ENCODE results near the gene CACNA1H. TPM values are rescaled to one million over a fixed set of nuclear protein-coding genes. Genes with fewer than 3 reads are reported as not detected.

CACNA1H gene
- total RNA-seq, 2 experiments from 2014 or later, result 2.0 to 2.9 TPM

GRCh38 chr16:1126586-1126985, 26.3 kb upstream of the CACNA1H start:
- POLR2A ChIA-PET, result no interaction called here
- ATAC-seq (ENCODE audit: low read depth) (no peak), DNase-seq (no peak)
- H3K4me1 Mint-ChIP-seq, result no peaks in the 10 kb centered on the region
- no peak overlapping the region for H3K4me3 Mint-ChIP-seq
- no peak overlapping the region for H3K27ac Mint-ChIP-seq
- H3K9me3 Mint-ChIP-seq, result no peaks in the 10 kb centered on the region
- H3K27me3 Mint-ChIP-seq, result no peaks in the 10 kb centered on the region
- H3K36me3 Mint-ChIP-seq, result no peaks in the 10 kb centered on the region

- DNase-seq, result no peak
- no peak overlapping the region for H3K27ac Mint-ChIP-seq
Measured at GRCh38 chr16:1127101-1127500, 25.8 kb upstream of the CACNA1H start.

GRCh38 chr16:1127971-1128715, 24.8 kb upstream of the CACNA1H start:
- Mint-ChIP-seq H3K4me3 (no peak overlapping the region), H3K9me3 (no peaks in the 10 kb centered on the region), H3K36me3 (no peaks in the 10 kb centered on the region), H3K4me1 (no peaks in the 10 kb centered on the region), H3K27me3 (no peaks in the 10 kb centered on the region), H3K27ac (no peak overlapping the region)
- POLR2A ChIA-PET, result no interaction called here
- no peak for DNase-seq
- no peak for ATAC-seq (ENCODE audit: low read depth)

More at GRCh38 chr16:1127101-1127500, 25.8 kb upstream of the CACNA1H start:
- Mint-ChIP-seq H3K27me3 (no peaks in the 10 kb centered on the region), H3K36me3 (no peaks in the 10 kb centered on the region), H3K4me1 (no peaks in the 10 kb centered on the region), H3K4me3 (no peak overlapping the region), H3K9me3 (no peaks in the 10 kb centered on the region)
- POLR2A ChIA-PET, result no interaction called here
- no peak for ATAC-seq (ENCODE audit: low read depth)

- POLR2A ChIA-PET, result no interaction called here
- DNase-seq, result no peak
- Mint-ChIP-seq H3K27me3 (no peaks in the 10 kb centered on the region), H3K4me1 (no peaks in the 10 kb centered on the region), H3K27ac (no peak overlapping the region), H3K4me3 (no peak overlapping the region), H3K9me3 (no peaks in the 10 kb centered on the region), H3K36me3 (no peaks in the 10 kb centered on the region)
- ATAC-seq (ENCODE audit: low read depth), result no peak
Measured at GRCh38 chr16:1129106-1129960, 23.6 kb upstream of the CACNA1H start.

- DNase-seq (no peak), ATAC-seq (ENCODE audit: low read depth) (no peak)
- Mint-ChIP-seq H3K4me1 (no peaks in the 10 kb centered on the region), H3K9me3 (no peaks in the 10 kb centered on the region), H3K27me3 (no peaks in the 10 kb centered on the region), H3K4me3 (no peak overlapping the region), H3K36me3 (no peaks in the 10 kb centered on the region), H3K27ac (no peak overlapping the region)
- POLR2A ChIA-PET, result no interaction called here
Measured at GRCh38 chr16:1130382-1130781, 22.5 kb upstream of the CACNA1H start.

- Mint-ChIP-seq H3K36me3 (no peaks in the 10 kb centered on the region), H3K4me1 (no peaks in the 10 kb centered on the region), H3K27me3 (no peaks in the 10 kb centered on the region), H3K9me3 (no peaks in the 10 kb centered on the region), H3K27ac (no peak overlapping the region), H3K4me3 (no peak overlapping the region)
- ATAC-seq (ENCODE audit: low read depth) (no peak), DNase-seq (no peak)
- POLR2A ChIA-PET, result no interaction called here
Measured at GRCh38 chr16:1131378-1131994, 21.4 kb upstream of the CACNA1H start.

- no peaks in the 10 kb centered on the region for H3K9me3 Mint-ChIP-seq
- ATAC-seq (ENCODE audit: low read depth), result no peak
- H3K4me1 Mint-ChIP-seq, result no peaks in the 10 kb centered on the region
- POLR2A ChIA-PET, result no interaction called here
- DNase-seq, result no peak
- H3K27ac Mint-ChIP-seq, result no peak overlapping the region
- H3K4me3 Mint-ChIP-seq, result no peak overlapping the region
- H3K36me3 Mint-ChIP-seq, result no peaks in the 10 kb centered on the region
- no peaks in the 10 kb centered on the region for H3K27me3 Mint-ChIP-seq
Measured at GRCh38 chr16:1132431-1132830, 20.5 kb upstream of the CACNA1H start.

- Mint-ChIP-seq H3K36me3 (no peaks in the 10 kb centered on the region), H3K9me3 (no peaks in the 10 kb centered on the region), H3K27ac (no peak overlapping the region), H3K4me1 (no peaks in the 10 kb centered on the region), H3K4me3 (no peak overlapping the region), H3K27me3 (no peaks in the 10 kb centered on the region)
- POLR2A ChIA-PET, result no interaction called here
- no peak for DNase-seq
- no peak for ATAC-seq (ENCODE audit: low read depth)
Measured at GRCh38 chr16:1133271-1133670, 19.6 kb upstream of the CACNA1H start.

GRCh38 chr16:1133810-1134520, 18.9 kb upstream of the CACNA1H start:
- DNase-seq (no peak), ATAC-seq (ENCODE audit: low read depth) (no peak)
- Mint-ChIP-seq H3K4me1 (no peaks in the 10 kb centered on the region), H3K4me3 (no peak overlapping the region), H3K9me3 (no peaks in the 10 kb centered on the region), H3K27me3 (no peaks in the 10 kb centered on the region), H3K27ac (no peak overlapping the region), H3K36me3 (no peaks in the 10 kb centered on the region)
- POLR2A ChIA-PET, result no interaction called here

- no peaks in the 10 kb centered on the region for H3K9me3 Mint-ChIP-seq
- no peaks in the 10 kb centered on the region for H3K27me3 Mint-ChIP-seq
- no peak for ATAC-seq (ENCODE audit: low read depth)
- DNase-seq, result no peak
- H3K4me1 Mint-ChIP-seq, result no peaks in the 10 kb centered on the region
- no peak overlapping the region for H3K27ac Mint-ChIP-seq
- POLR2A ChIA-PET, result no interaction called here
- no peak overlapping the region for H3K4me3 Mint-ChIP-seq
- no peaks in the 10 kb centered on the region for H3K36me3 Mint-ChIP-seq
Measured at GRCh38 chr16:1134776-1135458, 18.0 kb upstream of the CACNA1H start.

- POLR2A ChIA-PET, result interaction anchor here (0.7 kb wide), 2 partner anchors 169 to 699 kb away, joined by 3 to 8 read pairs; no protein-coding TSS in a partner anchor
- H3K4me3 Mint-ChIP-seq, result no peak overlapping the region
- no peaks in the 10 kb centered on the region for H3K9me3 Mint-ChIP-seq
- H3K36me3 Mint-ChIP-seq, result no peaks in the 10 kb centered on the region
- no peak for DNase-seq
- ATAC-seq (ENCODE audit: low read depth), result no peak
- no peak overlapping the region for H3K27ac Mint-ChIP-seq
- no peaks in the 10 kb centered on the region for H3K27me3 Mint-ChIP-seq
- no peaks in the 10 kb centered on the region for H3K4me1 Mint-ChIP-seq
Measured at GRCh38 chr16:1135459-1135825, 17.5 kb upstream of the CACNA1H start.

GRCh38 chr16:1137604-1138003, 15.3 kb upstream of the CACNA1H start:
- H3K4me1 Mint-ChIP-seq, result peaks cover 3% of the 10 kb centered on the region
- H3K4me3 Mint-ChIP-seq, result no peak overlapping the region
- no peak overlapping the region for H3K27ac Mint-ChIP-seq
- ATAC-seq (ENCODE audit: low read depth), result no peak
- no peak for DNase-seq
- POLR2A ChIA-PET, result no interaction called here
- no peaks in the 10 kb centered on the region for H3K9me3 Mint-ChIP-seq
- H3K27me3 Mint-ChIP-seq, result no peaks in the 10 kb centered on the region
- no peaks in the 10 kb centered on the region for H3K36me3 Mint-ChIP-seq

- POLR2A ChIA-PET, result no interaction called here
- peaks cover 3% of the 10 kb centered on the region for H3K4me1 Mint-ChIP-seq
- no peaks in the 10 kb centered on the region for H3K36me3 Mint-ChIP-seq
- no peaks in the 10 kb centered on the region for H3K27me3 Mint-ChIP-seq
- ATAC-seq (ENCODE audit: low read depth), result no peak
- no peak for DNase-seq
- H3K9me3 Mint-ChIP-seq, result no peaks in the 10 kb centered on the region
- H3K4me3 Mint-ChIP-seq, result no peak overlapping the region
- no peak overlapping the region for H3K27ac Mint-ChIP-seq
Measured at GRCh38 chr16:1140582-1141162, 12.2 kb upstream of the CACNA1H start.

All from activated naive CD8-positive, alpha-beta T cell treated with anti-CD3 and anti-CD28 coated beads, Interleukin-2, amount 10 ng/mL, durations not matched to agents 7 days and 5 days (primary cell).